CD4-positive, alpha-beta memory T cell (primary cell): ENCODE results near the gene USP17L28. TPM values are rescaled to one million over a fixed set of nuclear protein-coding genes. Genes with fewer than 3 reads are reported as not detected.

Experiments
- polyA plus RNA-seq, 2 donors: library from polyadenylated mRNA; unstranded; fragments of 300-500 nt; fragmentation: Illumina TruSeq; gene quantifications; one replicate each; pipeline ENCODE4 v1.2.3, GENCODE V29; 2021
- total RNA-seq, 2 experiments: library from RNA; stranded (reverse); gene quantifications; one replicate each; pipeline ENCODE4 v1.2.3, GENCODE V29; 2021

The USP17L28 gene
- total and polyA plus RNA-seq, 4 experiments from 2014 or later = not detected

Other genes with a start within 250 kb of the USP17L28 start
- not detected for gene FAM90A26, start 178.5 kb upstream of the USP17L28 start, total RNA-seq
- not detected for gene FAM90A26, start 178.5 kb upstream of the USP17L28 start, polyA plus RNA-seq
- gene USP17L10, start 138.2 kb upstream of the USP17L28 start, total RNA-seq = not detected
- gene USP17L10, start 138.2 kb upstream of the USP17L28 start, polyA plus RNA-seq = not detected
- not detected for gene USP17L11, start 133.5 kb upstream of the USP17L28 start, total RNA-seq
- not detected for gene USP17L11, start 133.5 kb upstream of the USP17L28 start, polyA plus RNA-seq
- not detected for gene USP17L12, start 128.7 kb upstream of the USP17L28 start, total RNA-seq
- gene USP17L12, start 128.7 kb upstream of the USP17L28 start, polyA plus RNA-seq = not detected
- gene USP17L13, start 124.0 kb upstream of the USP17L28 start, total RNA-seq = not detected
- not detected for gene USP17L13, start 124.0 kb upstream of the USP17L28 start, polyA plus RNA-seq
- gene USP17L15, start 114.5 kb upstream of the USP17L28 start, total RNA-seq = not detected
- not detected for gene USP17L15, start 114.5 kb upstream of the USP17L28 start, polyA plus RNA-seq
- not detected for gene USP17L17, start 105.0 kb upstream of the USP17L28 start, total RNA-seq
- not detected for gene USP17L17, start 105.0 kb upstream of the USP17L28 start, polyA plus RNA-seq
- not detected for gene USP17L18, start 100.3 kb upstream of the USP17L28 start, total RNA-seq
- not detected for gene USP17L18, start 100.3 kb upstream of the USP17L28 start, polyA plus RNA-seq
- gene USP17L19, start 95.5 kb upstream of the USP17L28 start, total RNA-seq = not detected
- gene USP17L19, start 95.5 kb upstream of the USP17L28 start, polyA plus RNA-seq = not detected
- gene USP17L20, start 90.8 kb upstream of the USP17L28 start, total RNA-seq = not detected
- gene USP17L20, start 90.8 kb upstream of the USP17L28 start, polyA plus RNA-seq = not detected
- not detected for gene USP17L21, start 86.0 kb upstream of the USP17L28 start, total RNA-seq
- gene USP17L21, start 86.0 kb upstream of the USP17L28 start, polyA plus RNA-seq = not detected
- not detected for gene USP17L22, start 81.3 kb upstream of the USP17L28 start, total RNA-seq
- gene USP17L22, start 81.3 kb upstream of the USP17L28 start, polyA plus RNA-seq = not detected
- gene USP17L24, start 23.7 kb upstream of the USP17L28 start, total RNA-seq = not detected
- not detected for gene USP17L24, start 23.7 kb upstream of the USP17L28 start, polyA plus RNA-seq
- gene USP17L25, start 19.0 kb upstream of the USP17L28 start, total RNA-seq = not detected
- gene USP17L25, start 19.0 kb upstream of the USP17L28 start, polyA plus RNA-seq = not detected
- not detected for gene USP17L26, start 14.2 kb upstream of the USP17L28 start, total RNA-seq
- gene USP17L26, start 14.2 kb upstream of the USP17L28 start, polyA plus RNA-seq = not detected
- not detected for gene USP17L5, start 9.5 kb upstream of the USP17L28 start, total RNA-seq
- gene USP17L5, start 9.5 kb upstream of the USP17L28 start, polyA plus RNA-seq = not detected
- not detected for gene USP17L27, start 4.7 kb upstream of the USP17L28 start, total RNA-seq
- not detected for gene USP17L27, start 4.7 kb upstream of the USP17L28 start, polyA plus RNA-seq
- gene USP17L29, start 4.7 kb downstream of the USP17L28 start, total RNA-seq = not detected
- gene USP17L29, start 4.7 kb downstream of the USP17L28 start, polyA plus RNA-seq = not detected
- gene USP17L30, start 14.2 kb downstream of the USP17L28 start, total RNA-seq = not detected
- gene USP17L30, start 14.2 kb downstream of the USP17L28 start, polyA plus RNA-seq = not detected
- gene DEFB131A, start 95.5 kb downstream of the USP17L28 start, total RNA-seq = not detected
- gene DEFB131A, start 95.5 kb downstream of the USP17L28 start, polyA plus RNA-seq = not detected